Measurements from ENCODE around the gene TUBB6.

TUBB6 gene

GRCh38 chr18:12291690-12292089 lies 16.4 kb upstream of the TUBB6 start:
- DNase-seq = no peak

GRCh38 chr18:12293831-12294230 lies 14.2 kb upstream of the TUBB6 start:
- DNase-seq = no peak

GRCh38 chr18:12295389-12296086 lies 12.5 kb upstream of the TUBB6 start:
- no peak for DNase-seq

GRCh38 chr18:12296087-12296403 lies 12.0 kb upstream of the TUBB6 start:
- DNase-seq = no peak

- DNase-seq = no peak
These were observed 11.6 kb upstream of the TUBB6 start for GRCh38 chr18:12296457-12296856.

GRCh38 chr18:12299862-12300261 lies 8.2 kb upstream of the TUBB6 start:
- DNase-seq = no peak

- DNase-seq = no peak
These were observed 6.6 kb upstream of the TUBB6 start for GRCh38 chr18:12301263-12302005.

GRCh38 chr18:12302391-12303147 lies 5.5 kb upstream of the TUBB6 start:
- no peak for DNase-seq

GRCh38 chr18:12304351-12305210 lies 3.5 kb upstream of the TUBB6 start:
- no peak for DNase-seq

- DNase-seq = no peak
These were observed 2.8 kb upstream of the TUBB6 start for GRCh38 chr18:12305211-12305610.

GRCh38 chr18:12305930-12306629 lies 2.0 kb upstream of the TUBB6 start:
- no peak for DNase-seq

- DNase-seq = no peak
These were observed 1.0 kb upstream of the TUBB6 start for GRCh38 chr18:12306752-12307700.

GRCh38 chr18:12308386-12309100 lies 502 bp downstream of the TUBB6 start:
- DNase-seq = no peak

- DNase-seq = no peak
These were observed 1.7 kb downstream of the TUBB6 start for GRCh38 chr18:12309683-12310198.

GRCh38 chr18:12310762-12311161 lies 2.7 kb downstream of the TUBB6 start:
- no peak for DNase-seq

GRCh38 chr18:12312976-12313375 lies 4.9 kb downstream of the TUBB6 start:
- DNase-seq = no peak

- no peak for DNase-seq
These were observed 5.6 kb downstream of the TUBB6 start for GRCh38 chr18:12313530-12314245.

- DNase-seq = no peak
These were observed 6.7 kb downstream of the TUBB6 start for GRCh38 chr18:12314591-12315305.

- no peak for DNase-seq
These were observed 7.4 kb downstream of the TUBB6 start for GRCh38 chr18:12315490-12315889.
